HCT116 (cell line): ENCODE data around the gene ZC3H12A. TPM values are rescaled to one million over a fixed set of nuclear protein-coding genes. Genes with fewer than 3 reads are reported as not detected.
A peak's percentile ranks its signal among the peaks of the same experiment; 100 is the strongest.

Experiments used
- ATAC-seq: fragments of 200-7000 bp; cut with Tn5 transposase; 2 replicates; pipeline ENCODE4 v1.9.1; 2020; ENCODE audit warnings: mild to moderate bottlenecking, moderate library complexity
- BruUV-seq: library from RNA; stranded (reverse); fragments of 400-500 nt; replicated peaks from 2 replicates; lab custom pipeline; 2021; lab: Mats Ljungman, UMichigan
- CTCF ChIA-PET: fragments of 300-600 bp; sonication (Branson Sonifier 250); formaldehyde crosslinking; loops from one replicate; lab custom pipeline; 2021; ENCODE audit warnings: antibody characterized with exemption; lab: Charles Lee
- POLR2A ChIA-PET: fragments of 300-600, 350-600 bp; sonication (Branson Sonifier 250); formaldehyde crosslinking; loops from one replicate; lab custom pipeline; 2021; ENCODE audit warnings: antibody characterized with exemption; lab: Charles Lee
- RAD21 ChIA-PET, 2 experiments: fragments of 300-600 bp; sonication (Branson Sonifier 250); formaldehyde crosslinking; loops; one replicate each; lab custom pipeline; 2023; ENCODE audit warnings: low total read pairs in 2 of 2; ENCODE audit not compliant: uncharacterized antibody in 2 of 2, unreplicated experiment in 2 of 2, low non-redundant PET in 1 of 2; lab: Charles Lee
- DNase-seq: peaks from one replicate; pipeline ENCODE4 v3.0.0-alpha.2; 2010; ENCODE audit warnings: low read depth, low spot score
- H2AFZ ChIP-seq: fragments of 200-600 bp; shearing (Covaris generic), sonication (generic); 2 replicates; pipeline ENCODE4 v1.6.1; 2017; ENCODE audit warnings: low read depth, mixed run types, mixed read lengths, antibody characterized with exemption, low read length; ENCODE audit not compliant: poor library complexity, severe bottlenecking
- H3K27ac ChIP-seq: 2 replicates; pipeline ENCODE4 v1.5.1; 2012; ENCODE audit warnings: low read depth, low read length
- H3K27me3 ChIP-seq: fragments of 200-600 bp; sonication (generic); 2 replicates; pipeline ENCODE4 v1.6.1; 2016; ENCODE audit warnings: mixed run types, low read length, mixed read lengths; ENCODE audit not compliant: insufficient read depth
- H3K36me3 ChIP-seq, 2 experiments: fragments of 200-500 bp in 1 of 2; fragments of 200-600 bp in 1 of 2; sonication (Bioruptor generic) in 1 of 2; sonication (generic) in 1 of 2; 2 replicates each; pipeline versions ENCODE4 v1.5.1 to v1.6.1; 2014 to 2016; ENCODE audit warnings: low read length in 2 of 2, inconsistent platforms in 1 of 2, mixed read lengths in 1 of 2, mixed run types in 1 of 2; ENCODE audit not compliant: insufficient read depth in 2 of 2, control insufficient read depth in 1 of 2
- H3K4me1 ChIP-seq, 2 experiments: fragments of 200-600 bp in 1 of 2; sonication (generic) in 1 of 2; 2 replicates each; pipeline versions ENCODE4 v1.5.1 to v1.6.1; 2012 to 2017; ENCODE audit warnings: low read length in 2 of 2, inconsistent platforms in 1 of 2, mild to moderate bottlenecking in 1 of 2, mixed read lengths in 1 of 2, mixed run types in 1 of 2, moderate library complexity in 1 of 2; ENCODE audit not compliant: insufficient read depth in 2 of 2, control insufficient read depth in 1 of 2
- H3K4me2 ChIP-seq: fragments of 200-600 bp; sonication (generic); 2 replicates; pipeline ENCODE4 v1.6.1; 2017; ENCODE audit warnings: mixed run types, low read length, mixed read lengths
- H3K4me3 ChIP-seq, 2 experiments: fragments of 200-600 bp in 1 of 2; sonication (generic) in 1 of 2; replicated peaks in 1 of 2; 2 replicates each; pipeline ENCODE4 v1.5.1; 2011 to 2016; ENCODE audit warnings: low read length in 2 of 2, control low read depth in 1 of 2, low read depth in 1 of 2, mild to moderate bottlenecking in 1 of 2, mixed read lengths in 1 of 2, mixed run types in 1 of 2
- H3K79me2 ChIP-seq: fragments of 200-600 bp; sonication (generic); 2 replicates; pipeline ENCODE4 v1.6.1; 2017; ENCODE audit warnings: mild to moderate bottlenecking, mixed run types, low read length, moderate library complexity, mixed read lengths; ENCODE audit not compliant: insufficient read depth
- H3K9ac ChIP-seq: fragments of 200-600 bp; sonication (generic); 2 replicates; pipeline ENCODE4 v1.6.1; 2016; ENCODE audit warnings: low read length, mixed read lengths
- H3K9me2 ChIP-seq: fragments of 200-600 bp; sonication (generic), shearing (Covaris generic); 2 replicates; pipeline ENCODE4 v1.6.1; 2017; ENCODE audit warnings: mixed run types, mild to moderate bottlenecking, moderate library complexity; ENCODE audit not compliant: insufficient read depth
- H3K9me3 ChIP-seq, 2 experiments: fragments of 200-500 bp in 1 of 2; fragments of 200-600 bp in 1 of 2; sonication (Bioruptor generic) in 1 of 2; sonication (generic) in 1 of 2; 2 replicates each; pipeline ENCODE4 v1.6.1; 2014 to 2017; ENCODE audit warnings: low read length in 2 of 2, mixed read lengths in 2 of 2, inconsistent platforms in 1 of 2, low read depth in 1 of 2, mild to moderate bottlenecking in 1 of 2, mixed run types in 1 of 2, moderate library complexity in 1 of 2; ENCODE audit not compliant: control insufficient read depth in 1 of 2, insufficient read depth in 1 of 2
- H4K20me1 ChIP-seq: fragments of 200-600 bp; sonication (generic), shearing (Covaris generic); 2 replicates; pipeline ENCODE4 v1.6.1; 2017; ENCODE audit warnings: mixed run types, mild to moderate bottlenecking, moderate library complexity; ENCODE audit not compliant: insufficient read depth
- EGR1 ChIP-seq: IDR thresholded peaks from 2 replicates; pipeline ENCODE4 v1.6.1; 2012; ENCODE audit warnings: low read depth
- ELF1 ChIP-seq: IDR thresholded peaks from 2 replicates; pipeline ENCODE4 v1.6.1; 2012; ENCODE audit warnings: low read depth, borderline replicate concordance
- EZH2 ChIP-seq: fragments of 200-600 bp; sonication (generic); IDR thresholded peaks from 2 replicates; pipeline ENCODE4 v1.6.1; 2017; ENCODE audit warnings: antibody characterized with exemption, mixed run types
- FOSL1 ChIP-seq: IDR thresholded peaks from 2 replicates; pipeline ENCODE4 v1.6.1; 2012; ENCODE audit warnings: low read depth
- RAD21 ChIP-seq: IDR thresholded peaks from 2 replicates; pipeline ENCODE4 v1.6.1; 2012; ENCODE audit warnings: low read depth, mild to moderate bottlenecking
- TCF7L2 ChIP-seq: IDR thresholded peaks from 2 replicates; pipeline ENCODE4 v1.7.0; 2011; ENCODE audit warnings: borderline replicate concordance, inconsistent platforms; ENCODE audit not compliant: insufficient read depth, insufficient read length; ENCODE audit errors: extremely low read depth
- ZFX ChIP-seq: fragments of 450-650 bp; IDR thresholded peaks from 2 replicates; pipeline ENCODE4 v1.6.1; 2017
- ZNF274 ChIP-seq: fragments of 200-500 bp; sonication (Bioruptor generic); IDR thresholded peaks from 2 replicates; pipeline ENCODE4 v1.6.1; 2014; ENCODE audit warnings: mild to moderate bottlenecking, low read depth, low read length, inconsistent platforms
- intact Hi-C: fragments of 100-400 bp; cut with micrococcal nuclease; formaldehyde crosslinking; loops from 2 replicates; pipeline ENCODE4 v1.10.0; 2022
- total RNA-seq: library from RNA; stranded (reverse); gene quantifications from one replicate; pipeline ENCODE4 v1.2.1, GENCODE V29; 2021; ENCODE audit not compliant: unreplicated experiment
- TF ChIP-seq, protein P1 (sequence below), 3 experiments: fragments of 200-600 bp in 1 of 3; sonication (generic) in 1 of 3; IDR thresholded peaks in 2 of 3; conservative IDR thresholded peaks in 1 of 3; 2 replicates each; pipeline ENCODE4 v1.5.1; 2012 to 2017; ENCODE audit warnings: low read depth in 2 of 3, low read length in 2 of 3, antibody characterized with exemption in 1 of 3, borderline replicate concordance in 1 of 3, control low read depth in 1 of 3, mild to moderate bottlenecking in 1 of 3, mixed read lengths in 1 of 3, mixed run types in 1 of 3, moderate library complexity in 1 of 3; ENCODE audit not compliant: insufficient read depth in 1 of 3

Gene ZC3H12A
- total RNA-seq, 1 experiment from 2014 or later = 10.6 TPM

- no peak overlapping the region for H3K4me3 ChIP-seq
- ChIA-PET CTCF (interaction anchor here (5.4 kb wide), 1 partner anchor 30 kb away, joined by 62 read pairs; no protein-coding TSS in a partner anchor), POLR2A (no interaction called here)
- intact Hi-C loops = loop anchor here (5.0 kb wide), 1 partner anchor 106 kb away; no protein-coding TSS in a partner anchor
- no peaks in the 10 kb centered on the region for H3K27me3 ChIP-seq
- no peak overlapping the region for H3K4me2 ChIP-seq
- no peak overlapping the region for H3K27ac ChIP-seq
- no peaks in the 10 kb centered on the region for H3K79me2 ChIP-seq
- DNase-seq = no peak
- H3K36me3 ChIP-seq = no peaks in the 10 kb centered on the region
- TF ChIP-seq ELF1 (no peak), EGR1 (no peak), FOSL1 (no peak), ZNF274 (no peak)
- TF ChIP-seq, all 23 proteins: peak for 0
- Histone ChIP-seq H2AFZ (no peak overlapping the region), H3K9ac (no peak overlapping the region), H3K4me1 (peaks cover 7 to 28% of the 10 kb centered on the region in 2 experiments; a peak in 3 of 4 replicates), H3K9me2 (no peaks in the 10 kb centered on the region), H4K20me1 (no peaks in the 10 kb centered on the region), H3K9me3 (no peaks in the 10 kb centered on the region)
- ATAC-seq = no peak
- BruUV-seq = no TSS peak
- RAD21 ChIA-PET = interaction anchor here in 1 of 2 experiments (2.2 kb wide), 1 partner anchor 31 kb away, joined by 7 read pairs; no protein-coding TSS in a partner anchor
Measured at GRCh38 chr1:37456614-37457013, 17.8 kb upstream of the ZC3H12A start.

DNA sequence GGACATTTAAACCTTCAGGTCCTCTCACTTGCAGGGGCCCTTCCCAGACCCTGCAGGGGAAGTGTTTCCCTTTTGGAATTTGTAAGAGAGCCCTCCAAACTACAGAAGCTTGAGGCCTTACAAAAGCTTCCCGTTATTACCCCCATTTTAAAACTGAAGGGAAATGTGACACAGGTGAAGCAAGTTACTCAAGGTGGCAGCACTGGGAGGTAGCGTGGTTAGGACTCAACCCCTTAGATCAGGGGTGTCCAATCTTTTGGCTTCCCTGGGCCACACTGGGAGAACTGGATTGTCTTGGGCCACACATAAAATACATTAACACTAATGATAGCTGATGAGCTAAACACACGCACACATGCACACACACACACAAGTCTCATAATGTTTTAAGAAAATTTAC lies 15.8 kb upstream of the ZC3H12A start:
- H3K27ac ChIP-seq = no peak overlapping the region
- no peaks in the 10 kb centered on the region for H4K20me1 ChIP-seq
- RAD21 ChIA-PET = interaction anchor here in 1 of 2 experiments (0.6 to 1.2 kb wide), 6 partner anchors 12 to 843 kb away, joined by 3 to 8 read pairs (median 4); no protein-coding TSS in a partner anchor
- no peak overlapping the region for H2AFZ ChIP-seq
- CTCF ChIA-PET = interaction anchor here (0.6 to 1.6 kb wide), 7 partner anchors 11 to 47 kb away, joined by 3 to 18 read pairs (median 4); no protein-coding TSS in a partner anchor
- H3K27me3 ChIP-seq = no peaks in the 10 kb centered on the region
- no peak for DNase-seq
- BruUV-seq = no TSS peak
- peaks cover 3 to 17% of the 10 kb centered on the region in 2 experiments; a peak in 3 of 4 replicates for H3K4me1 ChIP-seq
- intact Hi-C loops = loop anchor here (5.0 kb wide), 1 partner anchor 104 kb away; no protein-coding TSS in a partner anchor
- no peaks in the 10 kb centered on the region for H3K9me3 ChIP-seq
- no peak overlapping the region for H3K4me3 ChIP-seq
- no peak overlapping the region for H3K4me2 ChIP-seq
- H3K79me2 ChIP-seq = no peaks in the 10 kb centered on the region
- H3K36me3 ChIP-seq = no peaks in the 10 kb centered on the region
- TF ChIP-seq RAD21 = peak; percentile 64
- no peak for TF ChIP-seq EZH2
- TF ChIP-seq ZFX = no peak
- no peak for TF ChIP-seq TCF7L2
- TF ChIP-seq, protein P1, sequence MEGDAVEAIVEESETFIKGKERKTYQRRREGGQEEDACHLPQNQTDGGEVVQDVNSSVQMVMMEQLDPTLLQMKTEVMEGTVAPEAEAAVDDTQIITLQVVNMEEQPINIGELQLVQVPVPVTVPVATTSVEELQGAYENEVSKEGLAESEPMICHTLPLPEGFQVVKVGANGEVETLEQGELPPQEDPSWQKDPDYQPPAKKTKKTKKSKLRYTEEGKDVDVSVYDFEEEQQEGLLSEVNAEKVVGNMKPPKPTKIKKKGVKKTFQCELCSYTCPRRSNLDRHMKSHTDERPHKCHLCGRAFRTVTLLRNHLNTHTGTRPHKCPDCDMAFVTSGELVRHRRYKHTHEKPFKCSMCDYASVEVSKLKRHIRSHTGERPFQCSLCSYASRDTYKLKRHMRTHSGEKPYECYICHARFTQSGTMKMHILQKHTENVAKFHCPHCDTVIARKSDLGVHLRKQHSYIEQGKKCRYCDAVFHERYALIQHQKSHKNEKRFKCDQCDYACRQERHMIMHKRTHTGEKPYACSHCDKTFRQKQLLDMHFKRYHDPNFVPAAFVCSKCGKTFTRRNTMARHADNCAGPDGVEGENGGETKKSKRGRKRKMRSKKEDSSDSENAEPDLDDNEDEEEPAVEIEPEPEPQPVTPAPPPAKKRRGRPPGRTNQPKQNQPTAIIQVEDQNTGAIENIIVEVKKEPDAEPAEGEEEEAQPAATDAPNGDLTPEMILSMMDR (IDR thresholded peaks at IDR 0.05 in 2 of 3, conservative IDR thresholded peaks at IDR 0.05 in 1 of 3; ENCODE audit: borderline replicate concordance in 1 of 3, insufficient read depth in 1 of 3, low read depth in 2 of 3, low read length in 2 of 3) = peak in 2 of 3 experiments; percentile 39 to 60; a peak in 3 of 6 replicates
- no peak for TF ChIP-seq ZNF274
- H3K9me2 ChIP-seq = no peaks in the 10 kb centered on the region
- no peak overlapping the region for H3K9ac ChIP-seq
- ATAC-seq = peak; percentile 48
- POLR2A ChIA-PET = interaction anchor here (1.1 kb wide), 1 partner anchor 17 kb away, joined by 4 read pairs; no protein-coding TSS in a partner anchor
